Measurements from ENCODE around the gene TNFRSF21.

TNFRSF21 gene

GRCh38 chr6:47352194-47352920 lies 42.7 kb upstream of the TNFRSF21 start:
- peak; percentile 31; the same call in 1 of the 2 replicates for TF ChIP-seq CTCF (IDR thresholded peaks at IDR 0.05)

GRCh38 chr6:47351621-47352020 lies 41.9 kb upstream of the TNFRSF21 start:
- no peak for TF ChIP-seq CTCF (IDR thresholded peaks at IDR 0.05)

GRCh38 chr6:47349931-47350330 lies 40.2 kb upstream of the TNFRSF21 start:
- TF ChIP-seq CTCF (IDR thresholded peaks at IDR 0.05): no peak

GRCh38 chr6:47348316-47348863 lies 38.7 kb upstream of the TNFRSF21 start:
- no peak for TF ChIP-seq CTCF (IDR thresholded peaks at IDR 0.05)

GRCh38 chr6:47345761-47346160 lies 36.1 kb upstream of the TNFRSF21 start:
- no peak for TF ChIP-seq CTCF (IDR thresholded peaks at IDR 0.05)

GRCh38 chr6:47344022-47344421 lies 34.3 kb upstream of the TNFRSF21 start:
- TF ChIP-seq CTCF (IDR thresholded peaks at IDR 0.05): no peak

GRCh38 chr6:47343600-47343999 lies 33.9 kb upstream of the TNFRSF21 start:
- no peak for TF ChIP-seq CTCF (IDR thresholded peaks at IDR 0.05)
